GM23248 (cell line): ENCODE results near the gene MFF. TPM values are rescaled to one million over a fixed set of nuclear protein-coding genes. Genes with fewer than 3 reads are reported as not detected.

Source experiments
- DNase-seq: peaks from one replicate; pipeline ENCODE4 v3.0.0-alpha.2; 2015
- H2AFZ ChIP-seq: fragments of 200-600 bp; sonication (generic); 2 replicates; pipeline ENCODE4 v1.6.1; 2016; ENCODE audit warnings: antibody characterized with exemption
- H3F3A ChIP-seq: fragments of 200-600 bp; sonication (generic); 2 replicates; pipeline ENCODE4 v1.6.1; 2016; ENCODE audit warnings: mild to moderate bottlenecking, antibody characterized with exemption, mixed run types; ENCODE audit not compliant: insufficient read depth
- H3K27ac ChIP-seq: fragments of 200-600 bp; sonication (generic); 2 replicates; pipeline ENCODE4 v1.5.1; 2016; ENCODE audit warnings: mild to moderate bottlenecking
- H3K27me3 ChIP-seq: fragments of 200-600 bp; sonication (generic); replicated peaks from 2 replicates; pipeline ENCODE4 v1.6.1; 2016; ENCODE audit warnings: mild to moderate bottlenecking; ENCODE audit not compliant: insufficient read depth
- H3K36me3 ChIP-seq: fragments of 200-600 bp; sonication (generic); 2 replicates; pipeline ENCODE4 v1.6.1; 2016; ENCODE audit warnings: low read depth, mild to moderate bottlenecking
- H3K4me1 ChIP-seq: fragments of 200-600 bp; sonication (generic); 2 replicates; pipeline ENCODE4 v1.6.1; 2016; ENCODE audit warnings: mild to moderate bottlenecking; ENCODE audit not compliant: insufficient read depth
- H3K4me2 ChIP-seq: fragments of 200-600 bp; sonication (generic); one replicate; pipeline ENCODE4 v1.6.1; 2016; ENCODE audit warnings: mild to moderate bottlenecking; ENCODE audit not compliant: unreplicated experiment
- H3K4me3 ChIP-seq: fragments of 200-600 bp; sonication (generic); 2 replicates; pipeline ENCODE4 v1.5.1; 2016; ENCODE audit warnings: mild to moderate bottlenecking
- H3K79me2 ChIP-seq: fragments of 200-600 bp; sonication (generic); 2 replicates; pipeline ENCODE4 v1.6.1; 2016; ENCODE audit warnings: mild to moderate bottlenecking; ENCODE audit not compliant: insufficient read depth
- H3K9ac ChIP-seq: fragments of 200-600 bp; sonication (generic); 2 replicates; pipeline ENCODE4 v1.6.1; 2016; ENCODE audit warnings: mild to moderate bottlenecking
- H3K9me2 ChIP-seq: fragments of 200-600 bp; sonication (generic); 2 replicates; pipeline ENCODE4 v1.6.1; 2016; ENCODE audit warnings: mixed run types, mild to moderate bottlenecking, moderate library complexity; ENCODE audit not compliant: insufficient read depth
- H3K9me3 ChIP-seq: fragments of 200-600 bp; sonication (generic); one replicate; pipeline ENCODE4 v1.6.1; 2017; ENCODE audit warnings: low read depth
- H4K20me1 ChIP-seq: fragments of 200-600 bp; sonication (generic); 2 replicates; pipeline ENCODE4 v1.6.0; 2016; ENCODE audit not compliant: insufficient read depth
- EZH2 ChIP-seq: fragments of 200-600 bp; sonication (generic); IDR thresholded peaks from 2 replicates; pipeline ENCODE4 v1.6.1; 2018; ENCODE audit warnings: antibody characterized with exemption, mild to moderate bottlenecking; ENCODE audit not compliant: insufficient read depth, poor library complexity, severe bottlenecking
- EZH2phosphoT487 ChIP-seq: fragments of 200-600 bp; sonication (generic); IDR thresholded peaks from 2 replicates; pipeline ENCODE4 v1.6.1; 2018; ENCODE audit warnings: antibody characterized with exemption, moderate library complexity, mild to moderate bottlenecking, low read depth; ENCODE audit not compliant: insufficient read depth
- WGBS, 2 experiments: methylation state at CpG; one replicate each; pipeline ENCODE4 v1.1.6; 2015 to 2017; ENCODE audit warnings: low lambda C conversion rate in 2 of 2, low coverage in 1 of 2; ENCODE audit errors: missing lambda C conversion rate in 2 of 2; 5-methylcytosine and 5-hydroxymethylcytosine counted together
- in situ Hi-C: fragments of 300-500 bp; cut with MboI; formaldehyde crosslinking; loops from 2 replicates; pipeline ENCODE4 v1.15.0; 2020
- polyA plus RNA-seq: library from polyadenylated mRNA; unstranded; fragments of >200 nt; fragmentation: Nextera tagmentation; extraction: Ambion mirVana; gene quantifications from 2 replicates; pipeline ENCODE4 v1.2.1, GENCODE V29; 2016
- total RNA-seq: library from RNA; depleted of rRNA; stranded (reverse); fragments of >200 nt; shearing (Covaris generic); gene quantifications from 2 replicates; pipeline ENCODE4 v1.2.3, GENCODE V29; 2014

Gene MFF
- total and polyA plus RNA-seq, 2 experiments from 2014 or later: 250 to 301 TPM

DNA sequence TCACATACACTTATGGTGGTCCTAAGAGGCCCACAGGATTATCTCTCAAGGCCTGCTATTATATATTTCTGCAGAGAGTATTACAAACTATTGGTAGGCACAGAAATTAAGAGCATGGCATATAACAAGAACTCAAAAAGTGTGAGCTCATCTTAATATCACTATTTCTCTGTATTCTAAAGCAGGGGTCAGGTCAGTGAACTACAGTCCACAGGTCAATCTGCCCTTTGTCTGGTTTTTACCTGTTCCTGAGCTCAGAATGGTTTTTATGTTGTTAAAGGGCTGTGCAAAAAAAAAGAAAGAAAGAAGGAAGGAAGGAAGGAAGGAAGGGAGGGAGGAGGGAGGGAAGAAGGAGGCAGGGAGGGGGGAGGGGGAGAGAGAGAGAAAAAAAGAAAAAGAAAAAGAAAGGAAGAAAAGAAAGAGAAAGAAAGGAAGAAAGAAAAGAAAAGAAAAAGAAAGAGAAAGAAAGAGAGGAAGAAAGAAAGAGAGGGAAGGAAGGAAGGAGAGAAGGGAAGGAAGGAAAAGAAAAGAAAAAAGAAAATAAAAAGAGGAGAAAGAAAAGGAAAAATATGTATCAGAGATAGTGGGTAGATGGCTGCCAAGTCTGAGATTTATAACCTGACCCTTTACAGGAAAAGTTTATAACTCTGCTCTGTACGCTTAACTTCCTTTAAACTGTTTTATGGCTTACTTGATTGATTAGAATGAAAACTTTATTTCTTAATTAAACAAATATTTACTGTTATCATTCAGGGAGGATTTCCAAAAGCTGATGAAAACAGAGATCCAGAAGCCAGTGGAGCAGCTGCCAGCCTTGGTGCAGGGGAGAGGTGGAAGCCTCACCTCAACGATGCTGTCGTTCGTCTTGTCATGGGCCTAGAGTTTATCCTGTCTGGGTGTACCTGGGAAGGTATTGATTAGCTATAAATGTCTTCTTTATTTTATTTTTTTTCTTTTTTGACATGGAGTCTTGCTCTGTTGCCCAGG is 73.9 kb downstream of the MFF start:
- no peaks in the 10 kb centered on the region for H3K79me2 ChIP-seq
- H3K4me2 ChIP-seq: no peak overlapping the region

DNA sequence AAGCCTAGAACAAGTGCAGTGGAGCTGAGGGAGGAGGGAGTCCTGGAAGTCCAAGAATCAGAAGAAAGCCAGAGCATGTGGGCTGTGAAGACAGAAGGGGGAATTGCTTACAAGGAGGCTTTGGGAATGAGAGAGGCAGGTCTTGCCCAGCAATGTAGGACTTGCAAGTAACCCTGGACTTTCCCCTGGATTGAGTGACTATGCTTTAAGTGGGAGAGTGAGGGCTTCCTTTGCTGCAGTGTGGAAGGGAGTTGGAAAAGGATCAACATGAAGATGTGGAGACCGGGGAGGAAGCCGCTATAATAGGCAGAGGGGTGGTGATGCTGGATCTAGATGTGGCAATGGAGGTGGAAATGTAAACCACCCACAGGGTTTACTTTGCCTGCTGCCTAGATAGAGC is 76.5 kb downstream of the MFF start:
- Histone ChIP-seq H3K27ac (no peak overlapping the region), H3K4me3 (no peak overlapping the region), H3K79me2 (no peaks in the 10 kb centered on the region), H2AFZ (no peak overlapping the region), H3K9ac (no peak overlapping the region), H3K4me2 (no peak overlapping the region), H3K9me3 (no peaks in the 10 kb centered on the region), H3K36me3 (no peaks in the 10 kb centered on the region), H3K4me1 (peaks cover 9% of the 10 kb centered on the region), H3K27me3 (no peaks in the 10 kb centered on the region), H4K20me1 (no peaks in the 10 kb centered on the region), H3K9me2 (no peaks in the 10 kb centered on the region), H3F3A (peaks cover 11% of the 10 kb centered on the region)
- TF ChIP-seq EZH2 (no peak), EZH2phosphoT487 (no peak)
- in situ Hi-C loops: no loop called here
- WGBS, 2 experiments: 31 to 44% methylated on average over 2 of the region's 2 CpGs
- DNase-seq: no peak

More for the DNA sequence above, 73.9 kb downstream of the MFF start:
- Histone ChIP-seq H3K4me3 (no peak overlapping the region), H2AFZ (no peak overlapping the region), H3K27ac (no peak overlapping the region), H3K36me3 (no peaks in the 10 kb centered on the region), H3K27me3 (no peaks in the 10 kb centered on the region), H3K9me3 (no peaks in the 10 kb centered on the region), H3K4me1 (peaks cover 5% of the 10 kb centered on the region; the same call in 1 of the 2 replicates), H3F3A (no peaks in the 10 kb centered on the region), H3K9me2 (no peaks in the 10 kb centered on the region), H3K9ac (no peak overlapping the region), H4K20me1 (no peaks in the 10 kb centered on the region)
- 97 to 99% methylated on average over 4 of the region's 4 CpGs for WGBS, 2 experiments
- DNase-seq: no peak
- TF ChIP-seq EZH2 (no peak), EZH2phosphoT487 (no peak)
- in situ Hi-C loops: no loop called here

DNA sequence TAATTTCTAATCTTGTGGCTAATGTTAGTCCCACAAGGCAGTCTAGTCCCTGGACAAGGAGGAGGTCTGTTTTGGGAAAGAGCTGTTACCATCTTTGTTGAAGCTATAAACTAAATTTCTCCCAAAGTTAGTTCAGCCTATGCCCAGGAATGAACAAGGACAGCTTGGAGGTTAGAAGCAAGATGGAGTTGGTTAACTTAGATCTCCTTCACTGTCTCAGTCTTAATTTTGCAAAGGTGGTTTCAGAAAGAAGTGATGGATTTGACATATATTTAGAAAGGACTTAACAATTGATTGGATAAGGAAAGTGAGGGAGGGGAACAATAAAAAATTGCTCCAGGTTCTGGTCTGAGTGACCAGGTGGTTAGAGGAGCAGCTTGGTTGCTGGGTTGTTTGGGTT is 77.3 kb downstream of the MFF start:
- no peaks in the 10 kb centered on the region for H3K27me3 ChIP-seq
- peaks cover 16% of the 10 kb centered on the region for H3K4me1 ChIP-seq
- peaks cover 18% of the 10 kb centered on the region for H3F3A ChIP-seq
- H3K79me2 ChIP-seq: no peaks in the 10 kb centered on the region
- no peaks in the 10 kb centered on the region for H3K36me3 ChIP-seq
- H3K9ac ChIP-seq: no peak overlapping the region
- no peak for TF ChIP-seq EZH2
- TF ChIP-seq EZH2phosphoT487: no peak
- no peak overlapping the region for H2AFZ ChIP-seq
- no peaks in the 10 kb centered on the region for H3K9me3 ChIP-seq
- no peak for DNase-seq
- no peaks in the 10 kb centered on the region for H3K9me2 ChIP-seq
- H3K4me3 ChIP-seq: no peak overlapping the region
- H4K20me1 ChIP-seq: no peaks in the 10 kb centered on the region
- in situ Hi-C loops: no loop called here
- no peak overlapping the region for H3K27ac ChIP-seq
- H3K4me2 ChIP-seq: no peak overlapping the region

DNA sequence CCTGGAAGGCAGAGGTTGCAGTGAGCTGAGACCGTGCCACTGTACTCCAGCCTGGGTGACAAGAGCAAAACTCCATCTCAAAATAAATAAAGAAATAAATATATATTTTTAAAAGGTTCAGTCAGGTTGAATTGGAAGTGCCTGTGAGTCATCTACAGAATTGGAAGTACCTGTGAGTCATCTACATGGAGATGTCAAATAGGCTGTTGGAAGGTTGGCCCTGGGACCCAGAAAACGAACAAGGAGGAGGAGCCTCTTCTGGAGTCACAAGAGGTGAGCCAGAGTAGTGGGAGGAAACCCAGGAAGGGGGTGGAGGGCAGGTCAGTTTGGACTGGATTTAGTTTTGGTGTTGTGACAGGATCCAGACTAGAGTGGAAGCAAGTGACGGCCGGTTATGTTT is 77.9 kb downstream of the MFF start:
- Histone ChIP-seq H3K9me2 (no peaks in the 10 kb centered on the region), H3K27me3 (no peaks in the 10 kb centered on the region), H2AFZ (no peak overlapping the region), H3K4me1 (peaks cover 22% of the 10 kb centered on the region), H3F3A (peaks cover 24% of the 10 kb centered on the region), H3K4me3 (no peak overlapping the region), H3K9me3 (no peaks in the 10 kb centered on the region), H3K4me2 (no peak overlapping the region), H3K36me3 (no peaks in the 10 kb centered on the region), H4K20me1 (no peaks in the 10 kb centered on the region), H3K27ac (no peak overlapping the region), H3K9ac (no peak overlapping the region), H3K79me2 (no peaks in the 10 kb centered on the region)
- in situ Hi-C loops: no loop called here
- WGBS, 2 experiments: 61 to 62% methylated on average over 4 of the region's 4 CpGs
- TF ChIP-seq EZH2: no peak
- no peak for DNase-seq
